Mesothelial cell of epicardium (in vitro differentiated cells): ENCODE results near the gene TCERG1L. TPM values are rescaled to one million over a fixed set of nuclear protein-coding genes. Genes with fewer than 3 reads are reported as not detected.

Experiments used
- DNase-seq, 2 experiments: peaks; one replicate each; pipeline ENCODE4 v3.0.0; 2021; ENCODE audit warnings: low spot score in 2 of 2; ENCODE audit not compliant: unreplicated experiment in 2 of 2
- H3K27ac Mint-ChIP-seq: 2 replicates; pipeline ENCODE4 v1.8.0; 2021; ENCODE audit warnings: mixed read lengths
- H3K27me3 Mint-ChIP-seq: 2 replicates; pipeline ENCODE4 v1.8.0; 2021; ENCODE audit warnings: low read depth, mixed read lengths
- H3K36me3 Mint-ChIP-seq: 2 replicates; pipeline ENCODE4 v1.8.0; 2021; ENCODE audit warnings: mixed read lengths
- H3K4me1 Mint-ChIP-seq: 2 replicates; pipeline ENCODE4 v1.8.0; 2021; ENCODE audit warnings: mixed read lengths
- H3K4me3 Mint-ChIP-seq: 2 replicates; pipeline ENCODE4 v1.8.0; 2021; ENCODE audit warnings: mild to moderate bottlenecking, moderate library complexity, mixed read lengths
- H3K9me3 Mint-ChIP-seq: 2 replicates; pipeline ENCODE4 v1.8.0; 2021; ENCODE audit warnings: mixed read lengths
- CTCF ChIP-seq: fragments of 200-600 bp; sonication (generic); IDR thresholded peaks from one replicate; pipeline ENCODE4 v1.5.0; 2021; ENCODE audit warnings: antibody characterized with exemption; ENCODE audit not compliant: unreplicated experiment
- total RNA-seq: library from RNA; stranded (reverse); gene quantifications from 3 replicates; pipeline ENCODE4 v1.2.1, GENCODE V29; 2021

TCERG1L gene
- total RNA-seq, 1 donor from 2014 or later: 0.63 TPM

DNA sequence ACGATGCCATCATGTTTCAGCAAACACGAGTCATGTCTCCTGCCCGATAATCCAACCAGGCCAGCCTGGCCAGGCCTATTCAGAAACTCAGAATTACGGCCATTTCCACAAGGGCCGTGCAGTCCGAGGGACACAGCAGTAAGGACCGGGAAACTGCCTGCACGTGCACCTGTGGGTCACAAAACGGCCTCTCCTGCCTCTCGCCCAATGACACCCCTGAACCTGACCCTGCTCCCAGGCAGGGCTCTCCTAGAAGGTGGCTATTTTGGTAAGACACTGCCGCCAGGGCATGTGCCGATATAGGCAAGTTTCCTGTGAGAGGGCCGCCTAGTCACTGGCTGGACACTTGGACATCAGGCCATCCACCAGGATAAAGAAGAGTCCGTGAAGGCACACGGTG, 196.7 kb downstream of the TCERG1L start:
- no peak for DNase-seq
- H3K36me3 Mint-ChIP-seq: no peaks in the 10 kb centered on the region
- H3K27me3 Mint-ChIP-seq: peaks cover 2% of the 10 kb centered on the region
- no peak for TF ChIP-seq CTCF
- H3K9me3 Mint-ChIP-seq: no peaks in the 10 kb centered on the region
- no peak overlapping the region for H3K4me3 Mint-ChIP-seq
- H3K27ac Mint-ChIP-seq: no peak overlapping the region
- H3K4me1 Mint-ChIP-seq: peaks cover 22% of the 10 kb centered on the region

DNA sequence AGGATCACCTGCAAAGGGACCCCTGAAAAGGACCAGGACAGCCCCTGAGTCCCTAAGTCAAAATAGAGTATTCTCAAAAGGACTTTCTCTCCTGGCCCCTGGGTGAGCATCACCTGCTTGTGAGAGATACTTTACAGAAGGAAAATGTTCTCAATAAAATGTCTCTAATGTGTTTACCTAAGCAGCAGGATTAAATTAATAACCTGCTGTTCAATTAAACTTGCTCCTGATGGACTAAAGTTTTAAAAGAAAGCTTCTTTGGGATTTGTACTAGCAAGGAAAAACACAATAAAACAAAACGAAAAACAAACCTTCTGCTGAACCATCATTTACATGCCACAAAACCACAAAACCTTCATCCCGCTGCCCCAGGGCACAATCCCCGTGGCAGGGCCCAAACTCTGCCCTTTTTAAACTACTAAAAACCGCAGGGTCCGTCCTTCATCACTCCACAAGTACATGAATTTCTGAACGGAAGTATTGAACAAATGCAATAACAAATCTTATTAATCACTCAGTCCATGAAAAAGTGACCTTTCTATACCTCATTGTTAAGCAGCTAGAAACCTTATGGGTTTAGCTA, 197.7 kb downstream of the TCERG1L start:
- H3K4me3 Mint-ChIP-seq: no peak overlapping the region
- TF ChIP-seq CTCF: no peak
- H3K27ac Mint-ChIP-seq: no peak overlapping the region
- H3K9me3 Mint-ChIP-seq: peaks cover 4% of the 10 kb centered on the region
- peaks cover 22% of the 10 kb centered on the region for H3K4me1 Mint-ChIP-seq
- DNase-seq: no peak
- H3K27me3 Mint-ChIP-seq: peaks cover 2% of the 10 kb centered on the region
- peaks cover 3% of the 10 kb centered on the region for H3K36me3 Mint-ChIP-seq

- Mint-ChIP-seq H3K27me3 (peaks cover 2% of the 10 kb centered on the region), H3K4me1 (peaks cover 22% of the 10 kb centered on the region), H3K9me3 (peaks cover 4% of the 10 kb centered on the region), H3K27ac (no peak overlapping the region), H3K4me3 (no peak overlapping the region), H3K36me3 (peaks cover 3% of the 10 kb centered on the region)
- TF ChIP-seq CTCF: no peak
- no peak for DNase-seq
These were observed 198.4 kb downstream of the TCERG1L start for GRCh38 chr10:131113165-131113564.

DNA sequence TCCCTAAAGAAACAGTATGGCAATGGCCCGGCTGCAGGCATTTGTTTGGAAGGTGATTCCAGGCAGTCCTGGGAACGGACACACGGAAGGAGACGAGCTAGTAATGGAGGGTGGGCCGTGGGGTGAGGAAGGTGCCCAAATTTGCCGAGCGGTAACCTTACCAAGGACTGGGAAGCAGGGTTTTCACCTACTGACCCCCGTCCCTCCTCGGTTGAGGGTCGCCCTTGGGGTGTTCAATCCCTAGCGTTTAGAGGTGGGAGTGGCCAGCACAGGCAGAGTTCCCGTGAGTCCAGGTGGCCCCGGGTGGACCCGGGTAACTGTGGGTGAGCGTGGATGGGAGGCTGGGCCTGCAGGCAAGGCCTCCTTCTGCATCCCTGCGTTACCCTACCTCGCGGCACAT, 198.8 kb downstream of the TCERG1L start:
- H3K9me3 Mint-ChIP-seq: peaks cover 8% of the 10 kb centered on the region
- H3K4me3 Mint-ChIP-seq: no peak overlapping the region
- H3K36me3 Mint-ChIP-seq: peaks cover 3% of the 10 kb centered on the region
- DNase-seq: no peak
- H3K4me1 Mint-ChIP-seq: peaks cover 22% of the 10 kb centered on the region
- H3K27me3 Mint-ChIP-seq: peaks cover 2% of the 10 kb centered on the region
- no peak for TF ChIP-seq CTCF
- no peak overlapping the region for H3K27ac Mint-ChIP-seq

DNA sequence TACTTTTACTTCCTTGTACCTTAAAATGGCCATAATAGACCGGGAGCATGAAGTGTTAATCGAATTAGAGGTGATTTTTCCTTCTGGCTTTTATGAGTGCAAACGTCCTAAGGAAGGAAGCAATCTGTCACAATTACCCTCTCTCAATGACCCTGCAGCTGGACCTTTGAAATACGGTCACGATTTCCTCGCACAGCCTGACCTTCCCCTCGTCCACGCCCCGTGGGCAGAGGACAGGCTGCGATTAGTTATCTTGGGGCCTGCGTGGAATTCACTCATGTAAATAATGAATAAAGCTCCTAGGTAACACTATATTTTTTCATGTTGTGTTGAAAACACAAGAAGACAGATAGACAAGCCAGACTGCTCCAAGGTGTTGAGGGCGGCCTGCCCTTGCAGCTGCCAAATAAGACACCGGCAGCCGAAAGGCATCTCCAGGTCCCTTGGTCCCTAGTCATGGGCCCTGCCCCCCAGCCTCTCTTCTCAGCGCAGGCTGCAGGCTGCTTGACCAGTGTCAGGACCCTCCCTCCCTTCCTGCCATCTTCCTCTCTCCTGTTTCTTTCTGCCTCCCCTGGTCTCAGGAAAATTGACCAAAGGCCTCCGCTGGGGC, 199.9 kb downstream of the TCERG1L start:
- Mint-ChIP-seq H3K36me3 (peaks cover 3% of the 10 kb centered on the region), H3K27ac (no peak overlapping the region), H3K9me3 (peaks cover 16% of the 10 kb centered on the region), H3K27me3 (peaks cover 2% of the 10 kb centered on the region), H3K4me1 (peaks cover 22% of the 10 kb centered on the region), H3K4me3 (no peak overlapping the region)
- TF ChIP-seq CTCF: no peak
- no peak for DNase-seq
